Heart left ventricle (tissue), 16 donors: ENCODE results near the gene PTPRN2. TPM values are rescaled to one million over a fixed set of nuclear protein-coding genes. Genes with fewer than 3 reads are reported as not detected.
"Not testable (repeated sequence)": the region's sequence is repeated elsewhere in the genome, so short reads cannot be mapped to it uniquely, and the experiment has no call there.

ENCODE experiments used
- ATAC-seq, 4 donors: fragments of 200-7000 bp; cut with Tn5 transposase; one replicate each; pipeline ENCODE4 v1.9.1; 2020 to 2022; ENCODE audit warnings: moderate library complexity in 4 of 4, mild to moderate bottlenecking in 3 of 4, moderate number of reproducible peaks in 1 of 4
- DNase-seq, 5 donors: peaks; one replicate each; pipeline ENCODE4 v3.0.0-alpha.2; 2020
- H3K27ac ChIP-seq, 12 donors: fragments of 200-600 bp; sonication (generic) in 4 of 12; one replicate each; pipeline versions ENCODE4 v1.5.0 to v1.8.0; 2016 to 2022; ENCODE audit warnings: mild to moderate bottlenecking in 2 of 12
- H3K27me3 ChIP-seq, 9 donors: fragments of 200-600 bp; sonication (generic) in 2 of 9; one replicate each; pipeline versions ENCODE4 v1.5.1 to v1.8.0; 2016 to 2022; ENCODE audit warnings: mild to moderate bottlenecking in 3 of 9
- H3K36me3 ChIP-seq, 9 donors: fragments of 200-600 bp; sonication (generic) in 2 of 9; one replicate each; pipeline versions ENCODE4 v1.5.0 to v1.8.0; 2018 to 2022; ENCODE audit warnings: mild to moderate bottlenecking in 2 of 9
- H3K4me1 ChIP-seq, 12 donors: fragments of 200-600 bp; sonication (generic) in 4 of 12; one replicate each; pipeline versions ENCODE4 v1.5.0 to v1.8.0; 2016 to 2022; ENCODE audit warnings: mild to moderate bottlenecking in 3 of 12
- H3K4me3 ChIP-seq, 12 donors: fragments of 200-600 bp; sonication (generic) in 4 of 12; one replicate each; pipeline versions ENCODE4 v1.5.0 to v1.8.0; 2017 to 2022; ENCODE audit warnings: mild to moderate bottlenecking in 9 of 12, moderate library complexity in 4 of 12
- H3K9me3 ChIP-seq, 12 donors: fragments of 200-600 bp; sonication (generic) in 4 of 12; one replicate each; pipeline versions ENCODE4 v1.5.0 to v1.8.0; 2016 to 2022; ENCODE audit warnings: mild to moderate bottlenecking in 1 of 12
- CTCF ChIP-seq, 12 donors: fragments of 200-600 bp; sonication (generic) in 4 of 12; IDR thresholded peaks; one replicate each; pipeline versions ENCODE4 v1.5.0 to v1.8.0; 2018 to 2022; ENCODE audit warnings: antibody characterized with exemption in 12 of 12, mild to moderate bottlenecking in 5 of 12
- POLR2A ChIP-seq, 2 donors: fragments of 450-650 bp; IDR thresholded peaks; one replicate each; pipeline ENCODE4 v1.6.1; 2017; ENCODE audit warnings: antibody characterized with exemption in 2 of 2, mild to moderate bottlenecking in 2 of 2, moderate library complexity in 2 of 2
- WGBS, 4 donors: extraction: QIAGEN DNeasy Blood & Tissue Kit in 2 of 4; methylation state at CpG; one replicate each; pipeline versions ENCODE4 v1.1.5 to v1.1.7; 2013 to 2018; 5-methylcytosine and 5-hydroxymethylcytosine counted together
- intact Hi-C, 10 donors: fragments of 100-400 bp; cut with DNase I; formaldehyde crosslinking; loops; one replicate each; pipeline versions ENCODE4 v1.11.1 to v1.14.2; 2022
- polyA plus RNA-seq, 2 donors: library from polyadenylated mRNA; stranded (reverse); fragments of 200-250 nt; gene quantifications; one replicate each; pipeline ENCODE4 v1.2.3, GENCODE V29; 2013
- total RNA-seq, 9 donors: library from RNA; depleted of rRNA in 2 of 9; stranded (reverse); fragments of >200 nt in 2 of 9; fragmentation: NEBNext Ultra II Directional in 3 of 9; extraction: Animal tissue kit (Norgen Biotek cat#: 25700) in 3 of 9; gene quantifications; one replicate each; pipeline versions ENCODE4 v1.1.0 to v1.2.4, GENCODE V29; 2016 to 2023
- donor health status: ischemic (EF 13 %, LVEDD 7.1; RV severe dilation, severe dysfunction).
- donor health status: healthy with polysubstance abuse.
- donor health status: DM: no; HTN: yes; CAD: no.
- donor health status: DM: no; HTN: no; CAD: no.
- donor health status: ischemic (EF 25% LVEDD 6.9; RV normal size, moderate dysfunction).
- donor health status: ischemic (EF 25% LVEDD 5.7; RV mildly dilated, moderate dysfunction).
- donor health status: healthy.
- donor health status: DM: yes; HTN: yes; CAD: no.
- donor health status: ischemic (EF 35%, LVEDD 5.7; RV mildly dilated, moderate dysfunction).
- donor health status: nonischemic (EF 11% LVEDD 7.7; RV severe dilation, severe dysfunction).
- donor health status: DM: yes; HTN: yes; CAD: no.
- donor health status: PGD.
- donor health status: ischemic (EF 29% LVEDD 5.4; RV normal size, mild dysfunction).
- donor health status: nonischemic (EF 23%, LVEDD 6.1; RV moderate dilation, normal function).

Gene PTPRN2
- total and polyA plus RNA-seq, 11 donors = 0.61 to 2.3 (median 1.3) TPM

GRCh38 chr7:158157460-158157859 is 430.2 kb downstream of the PTPRN2 start:
- ATAC-seq (no peak), DNase-seq (no peak)
- TF ChIP-seq CTCF (IDR thresholded peaks at IDR 0.05) (no peak), POLR2A (IDR thresholded peaks at IDR 0.05) (no peak)
- no peaks in the 10 kb centered on the region for H3K27me3 ChIP-seq
- H3K4me3 ChIP-seq = no peak overlapping the region
- intact Hi-C loops = no loop called here
- H3K27ac ChIP-seq = no peak overlapping the region
- H3K9me3 ChIP-seq = peaks cover 0 to 5% (median 0%) of the 10 kb centered on the region in 12 donors
- H3K36me3 ChIP-seq = no peaks in the 10 kb centered on the region
- H3K4me1 ChIP-seq = no peaks in the 10 kb centered on the region
- 85 to 94% (median 89%) methylated on average over 2 to 16 of the region's 16 CpGs for WGBS, 4 donors

GRCh38 chr7:158151273-158151672 is 436.4 kb downstream of the PTPRN2 start:
- intact Hi-C loops, H3K36me3 ChIP-seq, H3K27ac ChIP-seq, H3K4me1 ChIP-seq, H3K27me3 ChIP-seq, H3K9me3 ChIP-seq, H3K4me3 ChIP-seq: not testable (repeated sequence)
- DNase-seq (peak; percentile 49 to 86 (median 62)), ATAC-seq (peak in 2 of 4 donors; percentile 42 to 61)
- 67 to 74% (median 70%) methylated on average over 17 of the region's 17 CpGs for WGBS, 4 donors

GRCh38 chr7:158150234-158150633 is 437.4 kb downstream of the PTPRN2 start:
- intact Hi-C loops = no loop called here
- Histone ChIP-seq H3K4me1 (no peaks in the 10 kb centered on the region), H3K27me3 (no peaks in the 10 kb centered on the region), H3K27ac (no peak overlapping the region), H3K9me3 (peaks cover 0 to 4% (median 0%) of the 10 kb centered on the region in 12 donors), H3K4me3 (no peak overlapping the region), H3K36me3 (no peaks in the 10 kb centered on the region)
- WGBS, 4 donors = 84 to 90% (median 87%) methylated on average over 7 of the region's 7 CpGs
- TF ChIP-seq POLR2A (IDR thresholded peaks at IDR 0.05) (no peak), CTCF (IDR thresholded peaks at IDR 0.05) (no peak)
- DNase-seq (no peak), ATAC-seq (no peak)

- not testable (repeated sequence) for ATAC-seq
Measured at GRCh38 chr7:158147431-158147830, 440.2 kb downstream of the PTPRN2 start.

GRCh38 chr7:158145370-158145769 is 442.3 kb downstream of the PTPRN2 start:
- WGBS, 4 donors = 87 to 91% (median 90%) methylated on average over 13 of the region's 13 CpGs
- no peak for ATAC-seq

More at GRCh38 chr7:158147431-158147830, 440.2 kb downstream of the PTPRN2 start:
- H3K27ac ChIP-seq, H3K36me3 ChIP-seq, H3K9me3 ChIP-seq, DNase-seq, H3K4me3 ChIP-seq, H3K4me1 ChIP-seq, intact Hi-C loops, H3K27me3 ChIP-seq: not testable (repeated sequence)
- WGBS, 4 donors = 84 to 92% (median 91%) methylated on average over 17 to 18 of the region's 18 CpGs

More at GRCh38 chr7:158145370-158145769, 442.3 kb downstream of the PTPRN2 start:
- H3K36me3 ChIP-seq = no peaks in the 10 kb centered on the region
- TF ChIP-seq CTCF (IDR thresholded peaks at IDR 0.05) (no peak), POLR2A (IDR thresholded peaks at IDR 0.05) (no peak)
- H3K4me3 ChIP-seq = no peak overlapping the region
- H3K9me3 ChIP-seq = peaks cover 0 to 10% (median 0%) of the 10 kb centered on the region in 12 donors
- no peak overlapping the region for H3K27ac ChIP-seq
- DNase-seq = no peak
- intact Hi-C loops = no loop called here
- H3K27me3 ChIP-seq = no peaks in the 10 kb centered on the region
- no peaks in the 10 kb centered on the region for H3K4me1 ChIP-seq
